Neural cell (in vitro differentiated cells): ENCODE measurements around the gene BNC1. TPM values are rescaled to one million over a fixed set of nuclear protein-coding genes. Genes with fewer than 3 reads are reported as not detected.

Experiments
- H2AFZ ChIP-seq: fragments of 200-600, 300-800 bp; sonication (generic), shearing (Covaris generic); 2 replicates; pipeline ENCODE4 v1.6.0; 2014; ENCODE audit warnings: low read depth, mild to moderate bottlenecking, antibody characterized with exemption, low read length, moderate library complexity
- H3F3A ChIP-seq: fragments of 200-600 bp; shearing (Covaris generic); 2 replicates; pipeline ENCODE4 v1.6.1; 2016; ENCODE audit warnings: mild to moderate bottlenecking, moderate library complexity, mixed read lengths, antibody characterized with exemption, low read length; ENCODE audit not compliant: insufficient read depth, poor library complexity, severe bottlenecking
- H3K27ac ChIP-seq: fragments of 200-600, 300-800 bp; sonication (generic), shearing (Covaris generic); 2 replicates; pipeline ENCODE4 v1.5.1; 2014; ENCODE audit warnings: mild to moderate bottlenecking, low read length, moderate library complexity
- H3K27me3 ChIP-seq: fragments of 300-800, 200-600 bp; sonication (generic), shearing (Covaris generic); 2 replicates; pipeline ENCODE4 v1.6.0; 2014; ENCODE audit warnings: mild to moderate bottlenecking, low read depth, low read length, moderate library complexity; ENCODE audit not compliant: insufficient read depth
- H3K36me3 ChIP-seq: fragments of 300-800, 200-600 bp; sonication (generic), shearing (Covaris generic); 2 replicates; pipeline ENCODE4 v1.5.1; 2014; ENCODE audit warnings: mild to moderate bottlenecking, antibody characterized with exemption, low read length, moderate library complexity; ENCODE audit not compliant: insufficient read depth
- H3K4me2 ChIP-seq: fragments of 300-800, 200-600 bp; sonication (generic), shearing (Covaris generic); 2 replicates; pipeline ENCODE4 v1.6.0; 2014; ENCODE audit warnings: mild to moderate bottlenecking, low read length
- H3K4me3 ChIP-seq: fragments of 300-800, 200-600 bp; sonication (generic), shearing (Covaris generic); 2 replicates; pipeline ENCODE4 v1.5.1; 2014; ENCODE audit warnings: mild to moderate bottlenecking, low read length, moderate library complexity
- H3K79me2 ChIP-seq: fragments of 200-600 bp; shearing (Covaris generic); replicated peaks from 2 replicates; pipeline ENCODE4 v1.6.0; 2014; ENCODE audit warnings: mild to moderate bottlenecking, low read length, moderate library complexity; ENCODE audit not compliant: insufficient read depth
- H3K9ac ChIP-seq: fragments of 300-800, 200-600 bp; sonication (generic), shearing (Covaris generic); 2 replicates; pipeline ENCODE4 v1.6.1; 2016; ENCODE audit warnings: mild to moderate bottlenecking, low read length, mixed read lengths
- H3K9me2 ChIP-seq: fragments of 200-600 bp; shearing (Covaris generic); 2 replicates; pipeline ENCODE4 v1.6.1; 2016; ENCODE audit warnings: mild to moderate bottlenecking, low read length, mixed read lengths; ENCODE audit not compliant: insufficient read depth
- H3K9me3 ChIP-seq: fragments of 200-600, 300-800 bp; sonication (generic), shearing (Covaris generic); 2 replicates; pipeline ENCODE4 v1.6.1; 2016; ENCODE audit warnings: mild to moderate bottlenecking, mixed run types, low read length, moderate library complexity, mixed read lengths
- H4K20me1 ChIP-seq: fragments of 200-600 bp; shearing (Covaris generic); 2 replicates; pipeline ENCODE4 v1.6.1; 2016; ENCODE audit warnings: mild to moderate bottlenecking, mixed run types; ENCODE audit not compliant: insufficient read depth
- EP300 ChIP-seq: fragments of 450-650 bp; conservative IDR thresholded peaks from 2 replicates; pipeline ENCODE4 v1.6.1; 2014; ENCODE audit warnings: antibody characterized with exemption, mild to moderate bottlenecking, moderate library complexity; ENCODE audit not compliant: poor library complexity, severe bottlenecking
- EZH2 ChIP-seq: fragments of 200-600, 300-800 bp; shearing (Covaris generic), sonication (generic); IDR thresholded peaks from 2 replicates; pipeline ENCODE4 v1.6.1; 2014; ENCODE audit warnings: antibody characterized with exemption, low read length, borderline replicate concordance, mild to moderate bottlenecking; ENCODE audit not compliant: insufficient read depth, poor library complexity, severe bottlenecking
- MXI1 ChIP-seq: fragments of 450-650 bp; conservative IDR thresholded peaks from 2 replicates; pipeline ENCODE4 v1.6.1; 2014; ENCODE audit warnings: antibody characterized with exemption, mild to moderate bottlenecking; ENCODE audit not compliant: poor library complexity, severe bottlenecking
- POLR2AphosphoS5 ChIP-seq: IDR thresholded peaks from 2 replicates; pipeline ENCODE4 v1.6.1; 2012
- RAD21 ChIP-seq: fragments of 450-650 bp; conservative IDR thresholded peaks from 2 replicates; pipeline ENCODE4 v1.6.1; 2014; ENCODE audit warnings: antibody characterized with exemption, mild to moderate bottlenecking, moderate library complexity
- REST ChIP-seq: IDR thresholded peaks from 2 replicates; pipeline ENCODE4 v1.6.1; 2012; ENCODE audit warnings: borderline replicate concordance
- SMC3 ChIP-seq: fragments of 450-650 bp; conservative IDR thresholded peaks from 2 replicates; pipeline ENCODE4 v1.6.1; 2014; ENCODE audit warnings: antibody characterized with exemption, mild to moderate bottlenecking, moderate library complexity; ENCODE audit not compliant: poor library complexity
- TAF1 ChIP-seq: IDR thresholded peaks from 2 replicates; pipeline ENCODE4 v1.6.1; 2012; ENCODE audit warnings: low read depth
- polyA plus RNA-seq: library from polyadenylated mRNA; depleted of rRNA; stranded (reverse); fragments of >200 nt; gene quantifications from 2 replicates; pipeline ENCODE4 v1.2.3, GENCODE V29; 2014
- TF ChIP-seq, protein P1 (sequence below): fragments of 450-650 bp; IDR thresholded peaks from 2 replicates; pipeline ENCODE4 v1.5.1; 2014; ENCODE audit warnings: antibody characterized with exemption, mild to moderate bottlenecking, moderate library complexity; ENCODE audit not compliant: poor library complexity, severe bottlenecking

BNC1 gene
- polyA plus RNA-seq, 1 donor from 2014 or later, result not detected

GRCh38 chr15:83275412-83275811 lies 9.1 kb downstream of the BNC1 start:
- Histone ChIP-seq H3K4me2 (no peak overlapping the region), H2AFZ (no peak overlapping the region), H3K27me3 (peaks cover 15% of the 10 kb centered on the region), H3K4me3 (no peak overlapping the region), H3K36me3 (no peaks in the 10 kb centered on the region), H3F3A (no peaks in the 10 kb centered on the region), H3K79me2 (no peaks in the 10 kb centered on the region), H3K27ac (no peak overlapping the region), H4K20me1 (no peaks in the 10 kb centered on the region), H3K9me2 (no peaks in the 10 kb centered on the region), H3K9me3 (no peaks in the 10 kb centered on the region), H3K9ac (no peak overlapping the region)
- TF ChIP-seq RAD21, result no peak
- TF ChIP-seq TAF1, result no peak
- no peak for TF ChIP-seq REST
- no peak for TF ChIP-seq EZH2
- TF ChIP-seq, protein P1, sequence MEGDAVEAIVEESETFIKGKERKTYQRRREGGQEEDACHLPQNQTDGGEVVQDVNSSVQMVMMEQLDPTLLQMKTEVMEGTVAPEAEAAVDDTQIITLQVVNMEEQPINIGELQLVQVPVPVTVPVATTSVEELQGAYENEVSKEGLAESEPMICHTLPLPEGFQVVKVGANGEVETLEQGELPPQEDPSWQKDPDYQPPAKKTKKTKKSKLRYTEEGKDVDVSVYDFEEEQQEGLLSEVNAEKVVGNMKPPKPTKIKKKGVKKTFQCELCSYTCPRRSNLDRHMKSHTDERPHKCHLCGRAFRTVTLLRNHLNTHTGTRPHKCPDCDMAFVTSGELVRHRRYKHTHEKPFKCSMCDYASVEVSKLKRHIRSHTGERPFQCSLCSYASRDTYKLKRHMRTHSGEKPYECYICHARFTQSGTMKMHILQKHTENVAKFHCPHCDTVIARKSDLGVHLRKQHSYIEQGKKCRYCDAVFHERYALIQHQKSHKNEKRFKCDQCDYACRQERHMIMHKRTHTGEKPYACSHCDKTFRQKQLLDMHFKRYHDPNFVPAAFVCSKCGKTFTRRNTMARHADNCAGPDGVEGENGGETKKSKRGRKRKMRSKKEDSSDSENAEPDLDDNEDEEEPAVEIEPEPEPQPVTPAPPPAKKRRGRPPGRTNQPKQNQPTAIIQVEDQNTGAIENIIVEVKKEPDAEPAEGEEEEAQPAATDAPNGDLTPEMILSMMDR, result no peak
- TF ChIP-seq EP300, result no peak

- Histone ChIP-seq H3K27me3 (no peaks in the 10 kb centered on the region), H3K9me2 (no peaks in the 10 kb centered on the region), H3K4me2 (no peak overlapping the region), H3K4me3 (no peak overlapping the region), H3K9ac (no peak overlapping the region), H2AFZ (no peak overlapping the region), H3K36me3 (no peaks in the 10 kb centered on the region), H3K27ac (no peak overlapping the region), H3K9me3 (no peaks in the 10 kb centered on the region), H4K20me1 (no peaks in the 10 kb centered on the region), H3K79me2 (no peaks in the 10 kb centered on the region), H3F3A (no peaks in the 10 kb centered on the region)
- TF ChIP-seq RAD21 (no peak), SMC3 (no peak), REST (no peak), MXI1 (no peak), POLR2AphosphoS5 (no peak), EP300 (no peak), TAF1 (no peak), EZH2 (no peak)
- TF ChIP-seq, protein P1, result no peak
These were observed 14.3 kb downstream of the BNC1 start for GRCh38 chr15:83270176-83270575.
